OCI-LY3 (cell line): Measurements from ENCODE around the gene GAB2.
"Not testable (repeated sequence)": the region's sequence is repeated elsewhere in the genome, so short reads cannot be mapped to it uniquely, and the experiment has no call there.

Experiments
- H2AFZ ChIP-seq: fragments of 200-600, 300-600 bp; shearing (Covaris generic); 2 replicates; pipeline ENCODE4 v1.6.0; 2014; ENCODE audit warnings: antibody characterized with exemption, low read depth, low read length
- H3K27ac ChIP-seq: fragments of 200-600, 300-600 bp; sonication (generic); 2 replicates; pipeline ENCODE4 v1.5.1; 2014; ENCODE audit warnings: mild to moderate bottlenecking, low read length, moderate library complexity, mixed read lengths
- H3K27me3 ChIP-seq: fragments of 200-600, 300-600 bp; sonication (generic); 2 replicates; pipeline ENCODE4 v1.6.1; 2014; ENCODE audit warnings: low read depth, low read length, mixed read lengths
- H3K36me3 ChIP-seq: fragments of 200-600, 300-600 bp; sonication (generic); replicated peaks from 2 replicates; pipeline ENCODE3; 2014; ENCODE audit warnings: low read depth, low read length, mixed read lengths
- H3K4me1 ChIP-seq: fragments of 300-600, 200-600 bp; sonication (generic); 2 replicates; pipeline ENCODE4 v1.6.1; 2014; ENCODE audit warnings: low read length, mixed read lengths
- H3K4me2 ChIP-seq: fragments of 200-600, 300-600 bp; sonication (generic); 2 replicates; pipeline ENCODE4 v1.6.1; 2014; ENCODE audit warnings: low read length, mixed read lengths
- H3K4me3 ChIP-seq: fragments of 300-600, 200-600 bp; sonication (generic); 2 replicates; pipeline ENCODE4 v1.5.1; 2014; ENCODE audit warnings: antibody characterized with exemption, mild to moderate bottlenecking, low read length, moderate library complexity
- H3K79me2 ChIP-seq: fragments of 300-600, 200-600 bp; shearing (Covaris generic); 2 replicates; pipeline ENCODE4 v1.6.1; 2014; ENCODE audit warnings: mild to moderate bottlenecking, low read length, mixed read lengths
- H3K9ac ChIP-seq: fragments of 300-600, 200-600 bp; shearing (Covaris generic); 2 replicates; pipeline ENCODE4 v1.6.0; 2014; ENCODE audit warnings: mild to moderate bottlenecking, low read length, moderate library complexity
- H3K9me3 ChIP-seq: fragments of 200-600, 300-600 bp; shearing (Covaris generic); 2 replicates; pipeline ENCODE4 v1.6.1; 2014; ENCODE audit warnings: low read length, mixed read lengths; ENCODE audit not compliant: insufficient read depth
- H4K20me1 ChIP-seq: fragments of 200-600, 300-600 bp; sonication (generic); 2 replicates; pipeline ENCODE4 v1.6.1; 2016; ENCODE audit warnings: low read length, mixed read lengths; ENCODE audit not compliant: insufficient read depth
- EZH2phosphoT487 ChIP-seq: fragments of 200-600 bp; shearing (Covaris generic); IDR thresholded peaks from 2 replicates; pipeline ENCODE4 v1.6.1; 2018; ENCODE audit warnings: antibody characterized with exemption, mixed run types, low read depth
- TF ChIP-seq, protein P1 (sequence below): fragments of 200-600, 300-600 bp; sonication (generic); IDR thresholded peaks from 2 replicates; pipeline ENCODE4 v1.5.1; 2014; ENCODE audit warnings: antibody characterized with exemption, low read length, low read depth

Gene GAB2

DNA sequence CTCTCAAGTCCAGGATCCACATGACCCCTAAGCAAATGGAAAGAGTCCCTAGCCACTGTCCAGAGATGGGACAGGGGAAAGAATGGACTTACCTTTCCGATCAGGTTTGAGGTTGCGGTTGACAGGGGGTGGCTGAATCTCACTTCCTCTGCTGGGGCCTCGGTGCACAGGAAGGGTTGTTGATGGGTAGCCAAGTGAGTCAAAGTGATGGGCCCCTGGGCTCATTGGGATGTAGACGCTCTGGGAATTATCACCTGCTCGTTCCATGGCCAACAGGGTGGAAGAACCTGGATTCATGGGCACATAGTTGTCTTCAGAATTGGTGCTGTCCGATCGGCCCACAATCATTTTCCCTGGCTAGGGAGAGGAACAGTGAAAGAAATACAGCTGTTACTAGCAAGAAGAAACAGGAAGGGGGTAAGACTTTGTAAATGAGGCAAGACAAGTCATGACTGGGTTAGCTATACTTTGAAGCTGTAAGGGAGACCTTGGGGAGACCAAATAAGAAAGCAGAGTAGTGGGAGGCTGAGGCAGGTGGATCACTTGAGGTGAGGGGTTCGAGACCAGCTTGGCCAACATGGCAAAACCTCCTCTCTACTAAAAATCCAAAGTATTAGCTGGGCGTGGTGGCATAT lies 194.2 kb downstream of the GAB2 start:
- H3K4me1 ChIP-seq = peaks cover 39% of the 10 kb centered on the region
- peak overlapping the region; percentile 57 for H3K4me3 ChIP-seq
- peak overlapping the region; percentile 24; the same call in 1 of the 2 replicates for H2AFZ ChIP-seq
- H3K79me2 ChIP-seq = no peaks in the 10 kb centered on the region
- peak overlapping the region; percentile 79 for H3K4me2 ChIP-seq
- H3K9me3 ChIP-seq = no peaks in the 10 kb centered on the region
- peaks cover 8% of the 10 kb centered on the region for H3K36me3 ChIP-seq
- peak overlapping the region; percentile 13; the same call in 1 of the 2 replicates for H3K9ac ChIP-seq
- H3K27me3 ChIP-seq = no peaks in the 10 kb centered on the region
- TF ChIP-seq, protein P1, sequence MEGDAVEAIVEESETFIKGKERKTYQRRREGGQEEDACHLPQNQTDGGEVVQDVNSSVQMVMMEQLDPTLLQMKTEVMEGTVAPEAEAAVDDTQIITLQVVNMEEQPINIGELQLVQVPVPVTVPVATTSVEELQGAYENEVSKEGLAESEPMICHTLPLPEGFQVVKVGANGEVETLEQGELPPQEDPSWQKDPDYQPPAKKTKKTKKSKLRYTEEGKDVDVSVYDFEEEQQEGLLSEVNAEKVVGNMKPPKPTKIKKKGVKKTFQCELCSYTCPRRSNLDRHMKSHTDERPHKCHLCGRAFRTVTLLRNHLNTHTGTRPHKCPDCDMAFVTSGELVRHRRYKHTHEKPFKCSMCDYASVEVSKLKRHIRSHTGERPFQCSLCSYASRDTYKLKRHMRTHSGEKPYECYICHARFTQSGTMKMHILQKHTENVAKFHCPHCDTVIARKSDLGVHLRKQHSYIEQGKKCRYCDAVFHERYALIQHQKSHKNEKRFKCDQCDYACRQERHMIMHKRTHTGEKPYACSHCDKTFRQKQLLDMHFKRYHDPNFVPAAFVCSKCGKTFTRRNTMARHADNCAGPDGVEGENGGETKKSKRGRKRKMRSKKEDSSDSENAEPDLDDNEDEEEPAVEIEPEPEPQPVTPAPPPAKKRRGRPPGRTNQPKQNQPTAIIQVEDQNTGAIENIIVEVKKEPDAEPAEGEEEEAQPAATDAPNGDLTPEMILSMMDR = no peak
- TF ChIP-seq EZH2phosphoT487 = no peak
- H3K27ac ChIP-seq = peak overlapping the region; percentile 46
- no peaks in the 10 kb centered on the region for H4K20me1 ChIP-seq

GRCh38 chr11:78222726-78223125 lies 194.9 kb downstream of the GAB2 start:
- H3K79me2 ChIP-seq, H2AFZ ChIP-seq, H3K36me3 ChIP-seq, H4K20me1 ChIP-seq, H3K27me3 ChIP-seq, H3K9me3 ChIP-seq, H3K9ac ChIP-seq: not testable (repeated sequence)
- H3K4me1 ChIP-seq = peaks cover 32% of the 10 kb centered on the region
- peak overlapping the region; percentile 79 for H3K4me2 ChIP-seq
- peak overlapping the region; percentile 57; the same call in 1 of the 2 replicates for H3K4me3 ChIP-seq
- peak overlapping the region; percentile 8; the same call in 1 of the 2 replicates for H3K27ac ChIP-seq

DNA sequence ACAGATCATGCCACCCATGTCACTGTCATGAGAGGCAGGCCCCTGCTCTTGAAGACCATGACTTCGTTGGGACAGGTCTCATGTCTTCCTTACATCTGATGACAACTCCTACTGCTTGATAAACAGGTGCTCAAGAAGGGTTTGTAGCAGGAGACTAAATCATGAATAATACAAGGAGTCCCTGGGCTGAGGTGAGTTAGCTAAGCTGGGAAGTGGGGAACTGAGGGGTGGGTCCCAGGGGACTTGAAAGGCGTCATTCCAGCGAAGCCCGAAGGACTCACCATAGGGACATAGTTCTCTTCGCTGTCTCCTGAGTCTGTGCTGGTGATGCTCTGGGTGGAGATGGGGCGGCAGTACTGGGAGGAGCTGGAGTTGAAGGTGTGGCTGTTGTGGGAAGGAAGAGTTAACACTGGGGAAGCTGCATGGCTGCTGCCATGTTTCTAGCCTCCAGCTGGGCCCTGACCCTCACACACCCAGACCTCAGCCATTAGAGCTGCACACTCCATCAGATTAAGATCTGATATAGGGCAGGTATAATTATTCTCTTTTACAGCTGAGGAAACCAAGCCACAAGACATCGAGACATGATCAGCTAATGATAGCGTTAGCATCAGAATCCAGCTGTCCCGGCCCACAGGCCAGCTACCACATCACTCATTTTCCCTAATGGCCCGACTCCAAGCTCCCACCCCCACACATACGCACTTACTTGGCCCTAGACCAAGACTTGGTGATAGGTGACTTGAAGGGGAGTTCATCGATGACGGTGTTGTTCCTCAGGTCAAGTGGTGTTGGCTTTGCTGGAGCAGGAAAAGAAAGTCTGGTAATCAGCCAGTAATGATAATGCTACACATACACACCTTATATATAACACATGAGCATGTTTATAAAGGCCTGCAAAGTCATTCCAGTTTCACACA lies 196.0 kb downstream of the GAB2 start:
- Histone ChIP-seq H4K20me1 (no peaks in the 10 kb centered on the region), H3K4me2 (no peak overlapping the region), H3K4me1 (peaks cover 22% of the 10 kb centered on the region), H3K36me3 (peaks cover 8% of the 10 kb centered on the region), H2AFZ (no peak overlapping the region), H3K27me3 (no peaks in the 10 kb centered on the region), H3K27ac (no peak overlapping the region), H3K79me2 (no peaks in the 10 kb centered on the region), H3K9me3 (no peaks in the 10 kb centered on the region), H3K4me3 (no peak overlapping the region), H3K9ac (no peak overlapping the region)
- no peak for TF ChIP-seq EZH2phosphoT487
- TF ChIP-seq, protein P1 = no peak

- H3K79me2 ChIP-seq = no peaks in the 10 kb centered on the region
- H4K20me1 ChIP-seq = no peaks in the 10 kb centered on the region
- peaks cover 22% of the 10 kb centered on the region for H3K4me1 ChIP-seq
- no peak overlapping the region for H3K4me3 ChIP-seq
- H3K4me2 ChIP-seq = no peak overlapping the region
- H3K27ac ChIP-seq = no peak overlapping the region
- H3K9ac ChIP-seq = no peak overlapping the region
- TF ChIP-seq, protein P1 = no peak
- no peak for TF ChIP-seq EZH2phosphoT487
- no peaks in the 10 kb centered on the region for H3K9me3 ChIP-seq
- no peaks in the 10 kb centered on the region for H3K27me3 ChIP-seq
- peaks cover 8% of the 10 kb centered on the region for H3K36me3 ChIP-seq
- H2AFZ ChIP-seq = no peak overlapping the region
These were observed 197.1 kb downstream of the GAB2 start for GRCh38 chr11:78220218-78221157.
